ENCODE results near the gene SEMA3B.

GRCh38 chr3:50268276-50268675 lies 671 bp upstream of the SEMA3B start:
- TF ChIP-seq CTCF (IDR thresholded peaks at IDR 0.05; ENCODE audit: low read depth, low read length, poor library complexity, severe bottlenecking) (no peak), EZH2phosphoT487 (IDR thresholded peaks at IDR 0.05; ENCODE audit: borderline replicate concordance, low read length) (no peak)
